Measurements from ENCODE around the gene CCZ1.
"Not testable (repeated sequence)": the region's sequence is repeated elsewhere in the genome, so short reads cannot be mapped to it uniquely, and the experiment has no call there.

The CCZ1 gene

DNA sequence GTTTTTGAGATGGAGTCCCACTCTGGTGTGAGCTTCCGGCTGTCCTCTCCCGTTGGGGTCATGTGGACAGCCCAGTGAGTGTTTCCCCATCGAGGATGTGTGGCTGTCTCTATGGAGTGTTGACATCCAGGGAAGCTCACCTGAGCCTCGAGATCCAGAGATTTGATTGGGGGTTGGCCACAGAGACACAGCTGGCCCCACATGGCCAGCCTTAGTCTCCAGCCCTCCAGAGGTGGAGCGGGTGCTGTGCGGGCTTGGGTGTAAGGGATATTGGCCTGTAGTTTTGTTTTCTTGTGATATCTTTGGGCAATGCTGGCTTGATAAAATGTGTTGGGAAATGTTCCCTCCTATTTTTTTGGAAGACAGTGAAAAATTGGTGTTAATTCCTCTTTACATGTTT, 18.0 kb downstream of the CCZ1 start:
- not testable (repeated sequence) for DNase-seq

DNA sequence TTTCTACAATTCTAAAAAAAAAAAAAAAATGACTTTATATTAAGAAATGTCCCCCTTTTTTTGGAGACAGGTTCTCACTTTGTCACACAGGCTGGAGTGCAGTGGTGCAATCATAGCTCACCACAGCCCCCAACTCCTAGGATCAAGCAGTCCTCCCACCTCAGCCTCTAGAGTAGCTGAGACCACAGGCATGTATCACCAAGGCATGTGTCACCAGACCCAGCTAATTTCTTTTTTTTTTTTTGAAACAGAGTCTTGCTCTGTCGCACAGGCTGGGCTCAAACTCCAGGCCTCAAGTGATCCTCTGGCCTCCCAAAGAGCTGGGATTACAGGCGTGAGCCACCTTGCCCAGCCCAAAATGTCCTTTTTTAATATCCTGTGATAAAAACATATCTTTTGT, 25.6 kb downstream of the CCZ1 start:
- not testable (repeated sequence) for DNase-seq

DNA sequence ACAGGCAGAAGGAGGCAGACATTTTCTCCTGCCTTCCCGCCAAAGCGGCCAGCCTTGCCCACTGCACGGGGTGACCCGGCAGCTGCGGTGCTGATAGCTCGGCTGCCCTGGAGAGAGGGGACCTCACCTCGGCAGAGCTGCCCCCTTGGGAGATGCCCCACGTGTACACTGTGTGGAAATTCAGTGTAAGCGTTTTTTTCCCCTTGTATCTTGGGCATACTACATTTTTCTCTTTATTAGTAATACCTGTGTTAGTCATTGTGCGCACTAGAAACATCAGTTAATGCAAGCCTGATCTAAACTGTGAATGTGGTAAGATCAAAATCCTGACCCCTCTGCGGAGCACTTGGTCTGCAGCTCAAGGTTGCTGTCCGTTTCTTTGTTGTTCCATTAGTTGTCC, 26.1 kb downstream of the CCZ1 start:
- DNase-seq = not testable (repeated sequence)

DNA sequence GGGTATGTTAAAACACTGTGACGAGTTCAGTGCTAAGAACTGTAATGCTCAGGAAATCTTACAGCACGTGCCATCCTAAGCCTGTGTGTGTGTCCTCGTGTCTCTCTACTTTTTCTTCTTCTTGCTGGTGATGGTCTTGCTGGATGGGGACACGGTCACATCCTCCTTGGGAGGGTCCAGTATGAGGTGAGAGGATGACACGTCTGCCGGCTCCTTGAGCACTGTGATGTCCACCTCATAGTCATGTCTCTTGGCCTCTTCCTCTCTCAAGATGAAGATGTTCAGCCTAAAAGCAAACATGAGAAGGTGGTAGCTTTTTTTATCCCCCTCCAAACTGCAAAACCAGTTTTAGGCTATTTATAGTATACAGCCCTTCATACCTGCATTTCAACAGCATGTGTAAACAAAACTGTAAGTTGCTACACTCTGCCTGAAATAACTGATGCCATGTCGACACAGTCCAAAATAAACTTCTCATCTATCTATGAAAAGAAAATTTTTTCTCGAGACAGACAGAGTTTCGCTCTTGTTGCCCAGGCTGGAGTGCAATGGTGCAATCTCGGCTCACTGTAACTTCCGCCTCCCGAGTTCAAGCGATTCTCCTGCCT, 27.8 kb downstream of the CCZ1 start:
- DNase-seq = not testable (repeated sequence)

DNA sequence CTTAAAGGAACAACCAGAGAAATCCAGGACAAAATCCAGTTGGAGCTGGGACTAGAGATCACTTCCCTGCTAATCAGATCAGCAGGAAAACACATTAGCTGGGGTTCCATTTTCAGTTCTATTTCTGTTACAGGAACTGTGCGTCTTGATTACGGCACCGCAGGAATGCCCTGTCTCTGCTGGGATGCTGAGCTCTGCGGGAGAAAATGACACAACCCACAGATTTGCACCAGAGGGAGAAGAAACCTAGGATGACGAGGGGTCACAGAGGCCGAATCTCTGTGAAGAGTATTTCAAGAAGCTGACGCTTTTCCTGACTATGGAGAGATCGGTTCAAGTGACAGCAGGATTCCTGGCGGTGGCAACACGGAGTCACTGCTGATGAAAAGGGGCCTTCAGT, 31.8 kb downstream of the CCZ1 start:
- DNase-seq = not testable (repeated sequence)

DNA sequence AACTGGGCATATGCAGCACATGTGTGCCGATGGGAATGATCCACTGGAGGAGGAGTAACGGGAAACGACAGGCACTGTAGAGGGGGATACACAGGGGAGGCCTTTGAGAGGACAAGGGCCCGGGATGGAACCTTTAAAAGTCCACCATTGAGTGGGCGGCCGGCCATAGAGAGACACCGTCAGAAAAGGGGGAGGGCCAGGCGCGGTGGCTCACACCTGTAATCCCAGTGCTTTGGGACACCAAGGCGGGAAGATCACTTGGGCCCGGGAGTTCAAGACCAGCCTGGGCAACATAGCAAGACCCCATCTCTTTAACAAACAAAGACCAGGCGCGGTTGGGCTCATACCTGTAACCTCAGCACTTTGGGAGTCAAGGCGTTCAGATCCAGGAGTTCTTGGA, 32.7 kb downstream of the CCZ1 start:
- DNase-seq = not testable (repeated sequence)

DNA sequence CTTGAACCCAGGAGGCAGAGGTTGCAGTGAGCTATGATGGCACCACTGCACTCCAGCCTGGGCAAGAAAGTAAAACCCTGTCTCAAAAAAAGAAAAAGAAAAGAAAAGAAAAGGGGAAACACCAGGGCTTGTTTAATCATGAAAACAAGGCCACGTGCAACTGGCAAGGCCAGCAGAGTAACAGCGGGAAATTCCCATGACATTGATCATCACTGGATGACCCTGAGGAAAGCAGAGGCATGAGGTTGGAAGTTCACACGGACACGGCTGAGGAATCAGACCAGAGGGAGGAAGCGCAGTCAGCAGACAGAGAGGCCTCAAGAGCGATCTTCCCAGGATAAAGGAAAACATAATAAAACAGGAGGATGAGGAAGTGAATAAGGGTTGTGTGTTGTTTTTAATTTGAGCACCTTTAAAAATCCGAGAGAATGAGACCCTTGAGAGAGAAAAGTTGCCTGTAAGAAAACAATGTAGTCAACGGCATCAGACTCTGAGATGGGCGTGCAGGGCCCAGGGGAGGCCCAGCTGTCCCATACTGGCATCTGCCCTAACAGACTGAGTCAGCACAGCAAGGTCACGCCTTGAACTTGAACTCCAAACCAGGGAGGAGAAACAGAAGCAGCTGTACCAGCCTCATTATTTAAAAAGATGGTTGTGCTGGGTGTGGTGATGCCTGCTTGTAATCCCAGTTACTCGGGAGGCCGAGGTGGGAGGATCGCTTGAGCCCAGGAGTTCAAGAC, 33.5 kb downstream of the CCZ1 start:
- DNase-seq = not testable (repeated sequence)

DNA sequence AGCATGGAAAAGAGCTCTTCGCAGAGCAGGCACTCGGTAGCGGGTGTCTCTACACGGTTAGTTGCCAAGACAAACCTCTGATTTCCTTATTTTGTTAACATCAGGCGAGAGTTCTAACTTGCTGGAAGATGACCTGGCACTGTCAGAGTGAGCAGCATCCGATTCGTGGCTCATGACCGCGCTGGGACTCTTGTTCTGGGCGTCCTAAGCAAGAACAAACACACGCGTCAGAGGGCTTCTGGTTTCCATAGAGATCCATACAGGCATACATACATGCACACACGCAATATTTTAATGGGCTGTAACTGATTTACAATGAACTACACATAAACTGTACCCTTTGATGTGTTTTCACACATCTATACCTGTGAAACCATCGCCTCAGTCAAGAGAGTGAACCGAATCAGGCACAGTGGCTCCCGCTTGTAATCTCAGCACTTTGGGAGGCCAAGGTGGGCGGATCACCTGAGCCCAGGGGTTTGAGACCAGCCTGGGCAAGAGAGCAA, 36.5 kb downstream of the CCZ1 start:
- DNase-seq = not testable (repeated sequence)

DNA sequence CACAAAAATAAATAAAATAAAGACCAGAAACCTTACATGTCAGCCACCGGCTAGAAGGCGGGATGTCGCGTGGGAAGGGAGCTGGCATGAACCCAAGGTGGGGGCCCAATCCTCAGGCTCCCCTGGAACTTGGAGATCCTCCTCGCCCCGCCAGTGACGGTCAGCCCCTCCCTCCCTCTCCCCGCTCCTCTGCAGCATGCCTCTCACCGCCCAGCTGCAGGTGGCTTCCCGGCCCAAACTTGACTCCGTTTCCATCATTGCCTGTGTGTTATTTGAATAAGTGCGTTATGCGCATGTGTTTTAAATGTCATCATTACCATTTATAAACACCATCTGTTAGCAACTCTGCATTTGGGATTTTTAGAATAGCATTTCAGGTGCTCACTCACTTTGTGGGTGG, 64.7 kb downstream of the CCZ1 start:
- not testable (repeated sequence) for DNase-seq

DNA sequence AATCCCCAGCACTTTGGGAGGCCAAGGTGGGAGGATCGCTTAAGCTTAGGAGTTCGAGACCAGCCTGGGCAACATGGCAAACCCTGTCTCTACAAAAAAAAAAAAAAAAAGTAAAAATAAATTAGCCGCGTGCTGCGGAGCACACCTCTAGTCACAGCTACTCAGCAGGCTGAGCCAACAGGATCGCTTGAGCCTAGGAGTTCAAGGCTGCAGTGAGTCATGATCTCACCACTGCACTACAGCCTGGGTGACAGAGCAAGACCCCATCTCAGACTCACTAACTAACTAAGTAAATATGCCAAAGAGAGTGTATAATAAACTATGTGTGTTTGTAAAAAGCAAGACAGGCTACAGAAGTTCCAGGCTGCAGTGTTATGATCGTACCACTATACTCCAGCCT, 65.3 kb downstream of the CCZ1 start:
- not testable (repeated sequence) for DNase-seq

DNA sequence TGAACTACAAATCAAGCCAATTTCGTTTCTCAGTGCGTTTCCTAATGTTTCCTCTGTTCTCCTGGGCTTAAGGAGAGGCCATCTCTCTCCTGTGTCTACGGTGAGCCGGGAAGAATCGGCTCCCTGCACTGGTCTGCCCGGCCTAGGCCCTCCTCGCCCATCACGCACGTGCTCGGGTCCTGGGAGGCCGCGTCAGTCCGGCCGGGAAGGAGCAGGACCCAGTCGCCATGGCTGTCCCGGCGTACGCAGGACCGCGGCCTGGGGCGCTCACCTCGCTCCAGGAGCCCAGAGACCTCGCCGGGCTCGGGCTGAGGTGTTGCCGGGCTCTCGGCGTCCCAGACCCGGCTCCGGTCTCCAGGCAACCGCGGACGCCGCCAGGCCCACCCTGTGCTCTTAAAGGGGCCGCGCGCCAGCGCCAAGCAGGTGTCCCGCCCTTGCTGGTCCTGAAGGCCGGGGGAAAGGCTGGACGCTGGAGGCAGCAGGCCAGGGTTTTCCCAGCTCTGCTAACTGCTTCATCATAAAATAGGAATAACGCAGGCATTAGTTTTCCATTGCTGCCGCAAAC, 71.9 kb downstream of the CCZ1 start, which contains the start of gene RSPH10B:
RSPH10B (minus strand) TSS at position 343 of the 565 bp plus-strand sequence. CDS start 3,573 bp downstream, outside the sequence.
- DNase-seq = not testable (repeated sequence)

DNA sequence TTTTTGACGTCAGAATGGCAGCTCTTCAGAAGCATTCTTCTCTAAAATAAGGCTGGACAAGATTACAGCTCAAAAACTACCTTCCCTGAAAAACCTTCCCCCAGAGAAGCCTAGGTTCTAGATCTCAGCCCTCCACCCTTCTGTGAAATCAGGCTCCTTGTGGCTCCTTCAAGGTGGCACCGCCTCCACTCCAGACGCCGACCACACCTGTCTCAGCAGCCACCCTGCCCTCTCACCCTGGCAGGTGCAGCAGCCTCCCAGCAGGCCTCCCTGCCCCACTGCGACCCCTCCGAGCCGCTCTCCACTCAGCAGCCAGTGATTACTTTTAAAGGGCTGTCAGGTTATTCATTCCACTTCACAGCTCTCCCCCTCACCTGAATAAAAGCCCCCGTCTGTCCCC, 75.0 kb downstream of the CCZ1 start:
- DNase-seq = not testable (repeated sequence)

Data from NCI-H69 (cell line).